HG03457 (cell line): Measurements from ENCODE around the gene ATPAF1.

ENCODE experiments used
- ATAC-seq: cut with Tn5 transposase; IDR thresholded peaks from one replicate; pipeline ENCODE4 v1.9.1; 2021; ENCODE audit warnings: moderate number of reproducible peaks; ENCODE audit not compliant: unreplicated experiment

ATPAF1 gene

GRCh38 chr1:46616277-46617107 is 51.7 kb downstream of the ATPAF1 start, which contains the start of gene MOB3C:
Gene MOB3C (minus strand): TSS chr1:46616811. CDS start chr1:46613321, 3,490 bp downstream.
- ATAC-seq = no peak

DNA sequence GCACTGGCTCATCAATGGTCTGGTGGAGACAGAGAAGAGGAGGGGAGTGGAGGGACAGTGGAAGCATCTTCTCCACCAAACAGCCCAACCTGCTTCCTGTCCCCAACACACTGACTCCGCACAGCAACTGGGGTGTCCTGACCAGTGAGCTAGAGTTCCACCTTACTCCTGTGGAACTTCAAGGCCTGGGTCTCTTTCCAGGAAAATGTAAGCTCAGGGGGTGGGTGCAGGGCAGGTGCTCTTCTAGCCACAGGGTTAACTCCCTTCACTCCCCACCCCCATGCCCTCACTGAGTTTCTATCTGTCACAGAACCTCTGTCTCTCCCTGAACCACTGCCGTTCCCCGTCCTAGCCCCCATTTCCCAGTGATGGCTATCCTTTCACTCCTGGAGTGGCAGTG is 52.4 kb downstream of the ATPAF1 start:
- no peak for ATAC-seq

DNA sequence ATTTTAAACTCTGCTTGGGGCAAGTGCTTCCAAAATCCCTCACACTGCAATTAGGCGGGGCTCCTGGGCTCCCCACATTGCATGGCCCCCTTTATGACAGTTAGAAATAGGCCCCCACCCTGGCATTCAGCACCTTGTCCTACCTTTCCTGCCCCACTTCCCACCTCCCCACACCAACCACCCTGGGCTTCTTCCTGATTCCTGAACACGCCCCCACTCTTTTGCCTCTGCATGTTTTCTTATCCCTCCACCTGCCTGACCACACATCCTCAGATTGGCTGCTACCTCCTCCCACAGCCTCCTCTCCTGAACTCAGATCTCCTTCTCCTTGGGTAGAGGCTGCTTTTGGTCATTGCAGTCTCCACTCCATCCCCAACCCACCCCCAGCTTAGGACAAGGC is 53.1 kb downstream of the ATPAF1 start:
- no peak for ATAC-seq

- ATAC-seq = no peak
Measured at GRCh38 chr1:46614604-46614984, 53.6 kb downstream of the ATPAF1 start.

GRCh38 chr1:46613661-46614603 is 54.2 kb downstream of the ATPAF1 start:
- ATAC-seq = no peak

DNA sequence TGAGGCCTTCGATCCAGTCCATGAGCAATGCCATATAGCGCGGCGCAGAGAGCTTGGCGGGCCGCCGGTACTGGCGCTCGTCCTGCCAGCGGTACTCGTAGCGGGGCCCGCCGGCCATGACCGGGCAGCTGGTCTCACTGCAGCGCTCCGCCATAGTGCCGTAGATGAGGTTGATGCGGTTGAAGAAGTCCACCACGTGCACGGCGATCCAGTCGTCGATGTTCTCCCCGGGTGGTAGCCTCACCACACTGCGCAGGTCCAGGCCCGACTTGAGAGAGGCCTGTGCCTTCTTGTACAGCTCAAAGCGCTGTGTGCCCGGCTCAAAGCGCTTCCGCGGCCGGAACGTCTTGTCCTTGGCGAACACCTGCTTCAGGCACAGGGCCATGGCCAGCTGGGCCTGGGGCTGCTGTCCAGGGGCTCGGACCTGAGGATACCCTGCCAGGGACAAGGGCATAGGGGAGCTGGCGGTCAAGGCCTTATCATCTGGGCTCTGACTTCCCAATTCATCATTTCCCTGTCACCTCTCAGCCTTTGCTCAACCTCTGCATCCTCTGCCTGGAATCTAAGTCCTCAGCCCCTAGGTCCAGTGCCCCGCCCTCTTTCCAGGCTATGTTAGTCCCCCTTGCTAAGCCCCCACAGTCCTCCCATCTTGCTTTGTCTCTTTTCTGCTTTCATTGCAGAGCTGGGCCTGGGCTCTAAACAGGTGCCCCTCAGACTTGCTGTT is 55.1 kb downstream of the ATPAF1 start:
- no peak for ATAC-seq

DNA sequence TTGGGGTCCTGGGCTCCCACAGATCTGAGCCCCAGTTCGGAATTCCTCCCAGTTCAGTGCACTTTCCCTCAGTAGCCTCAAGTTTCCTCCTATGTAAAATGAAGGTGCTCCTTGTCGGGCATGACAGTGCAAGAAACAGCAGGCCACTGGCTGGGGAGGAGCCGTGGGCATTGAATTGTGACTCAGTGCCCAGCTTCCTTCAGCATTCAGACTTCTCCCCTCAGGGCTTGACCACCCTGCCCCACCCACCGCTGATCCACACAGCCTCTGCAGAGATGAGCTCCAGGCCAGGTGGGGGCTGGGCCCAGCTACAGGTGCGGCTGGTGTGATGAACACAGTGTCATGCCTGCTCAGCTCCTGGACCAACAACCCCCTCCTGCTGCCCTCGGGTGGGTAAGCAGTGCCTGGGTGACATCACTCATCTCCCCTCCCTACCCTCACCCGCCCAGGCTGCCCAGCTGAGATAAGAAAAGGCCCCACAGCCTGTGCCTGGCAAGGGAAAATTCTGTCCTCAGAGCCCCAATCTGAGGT is 56.4 kb downstream of the ATPAF1 start:
- ATAC-seq = no peak

GRCh38 chr1:46607345-46608130 is 60.6 kb downstream of the ATPAF1 start:
- ATAC-seq = no peak

GRCh38 chr1:46606255-46606965 is 61.8 kb downstream of the ATPAF1 start:
- ATAC-seq = no peak

DNA sequence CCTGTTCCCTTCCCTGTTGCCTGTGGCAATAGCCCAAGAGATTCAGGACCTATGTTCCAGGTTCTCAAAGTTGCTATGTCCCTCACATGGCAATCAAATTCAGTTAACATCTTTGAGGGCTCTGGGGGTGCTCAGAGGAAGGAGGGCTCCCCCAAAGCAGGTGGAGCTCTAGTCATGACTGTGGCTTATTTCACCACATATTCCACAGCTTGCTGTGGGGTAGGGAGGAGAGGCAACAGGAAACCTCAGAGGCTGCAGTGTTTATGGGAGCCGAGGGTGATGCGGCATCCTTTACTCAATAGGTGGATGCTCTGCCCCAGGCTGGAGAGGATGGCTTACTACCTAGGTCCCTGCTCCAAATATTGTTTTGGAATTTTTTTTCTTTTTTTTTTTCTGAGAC is 62.9 kb downstream of the ATPAF1 start:
- no peak for ATAC-seq

DNA sequence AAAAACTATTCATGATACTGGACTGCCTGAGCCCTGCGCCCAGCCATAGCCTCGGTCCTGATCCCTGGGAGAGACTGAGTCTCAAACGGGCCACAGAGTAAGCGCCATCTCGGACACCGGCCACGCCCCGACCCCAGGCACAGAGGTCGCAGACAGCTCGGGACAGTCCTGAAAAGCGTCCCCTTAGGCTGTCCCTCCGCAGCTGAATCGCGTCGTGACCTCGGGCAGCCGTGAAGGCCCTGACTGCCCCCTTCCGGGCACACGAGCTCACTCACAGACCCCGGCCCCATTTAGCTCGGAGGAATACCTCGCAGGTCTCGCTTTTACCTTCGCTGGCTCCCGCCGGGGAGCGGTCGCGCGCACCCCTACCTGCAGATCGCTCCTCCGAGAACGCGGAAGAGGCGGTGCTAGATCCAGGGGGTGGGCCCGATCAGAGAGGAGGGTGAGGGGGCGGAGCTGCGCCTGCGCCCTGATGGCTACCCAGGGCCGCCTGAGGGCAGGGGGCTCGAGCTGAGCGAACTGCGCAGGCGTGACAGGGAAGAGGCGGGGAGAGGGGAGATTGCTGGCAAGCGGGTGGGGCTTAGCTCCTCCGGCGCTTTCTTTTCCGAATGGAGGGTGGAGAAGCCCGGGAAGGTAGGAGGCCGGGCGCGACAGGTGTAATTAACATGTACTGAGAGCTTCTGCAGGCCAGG is 64.2 kb downstream of the ATPAF1 start, which contains the start of gene MKNK1:
MKNK1 (minus strand) TSS at position 411 of the 692 bp plus-strand sequence. CDS start 20,941 bp downstream, outside the sequence.
- ATAC-seq = peak; percentile 84

DNA sequence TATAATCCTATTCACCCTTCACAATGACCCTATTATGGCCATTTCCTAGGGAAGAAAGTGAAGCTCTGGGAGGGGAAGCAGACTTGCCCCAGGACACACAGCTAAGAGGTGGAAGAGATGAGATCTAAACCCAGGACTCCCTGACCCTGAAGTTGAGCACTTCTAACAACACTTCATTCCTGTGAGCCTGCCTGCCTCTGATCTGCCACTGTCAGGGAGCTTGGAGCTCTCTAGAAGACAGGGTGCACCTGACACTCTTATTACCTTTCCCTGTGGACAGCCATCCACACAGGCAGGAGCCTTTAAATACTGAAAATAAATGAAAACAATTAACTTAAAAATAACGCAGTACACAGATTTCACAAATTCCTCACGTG is 64.7 kb downstream of the ATPAF1 start:
- no peak for ATAC-seq

GRCh38 chr1:46601257-46602007 is 66.7 kb downstream of the ATPAF1 start:
- no peak for ATAC-seq

DNA sequence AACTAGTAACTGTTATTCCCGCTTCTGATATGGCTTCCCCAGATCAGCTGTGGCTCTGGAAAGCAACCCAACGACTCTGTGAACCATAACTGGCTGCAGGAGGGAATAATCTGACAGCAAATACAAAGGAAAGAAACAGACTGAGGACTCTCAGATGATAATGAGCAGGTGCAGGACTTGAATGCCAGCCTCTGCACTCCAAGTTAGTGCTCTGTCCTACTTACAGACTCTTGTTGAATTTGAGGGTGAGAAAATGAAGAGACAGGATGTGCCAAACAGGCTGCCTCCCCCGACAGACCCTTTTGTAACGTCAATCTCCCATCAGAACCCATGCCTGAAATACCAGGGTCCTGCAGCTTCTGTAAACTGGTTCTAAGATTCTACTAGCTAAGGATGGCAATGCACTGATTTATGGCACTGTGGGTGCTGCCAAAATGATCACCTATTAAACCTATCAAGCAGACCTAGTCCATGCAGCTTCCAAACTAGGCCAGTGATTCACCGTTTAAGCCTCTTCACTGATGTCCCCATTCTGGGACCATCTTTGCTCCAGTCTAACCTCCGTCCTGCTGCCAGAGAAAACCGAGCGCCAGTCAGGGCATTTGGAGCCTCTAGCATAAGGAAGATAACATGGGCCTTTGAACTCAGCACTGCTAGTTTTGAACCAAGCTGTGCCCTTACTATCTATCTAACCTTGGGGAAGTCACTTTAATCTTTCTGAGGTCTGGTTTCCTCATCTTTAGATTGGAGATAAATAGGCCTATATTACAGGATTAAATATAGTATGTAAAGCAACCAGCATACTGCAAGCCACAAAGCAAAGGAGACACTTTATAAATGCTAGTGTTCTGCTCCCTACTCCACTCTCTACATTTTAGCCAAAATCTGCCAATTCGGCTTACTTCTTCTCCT is 68.8 kb downstream of the ATPAF1 start:
- ATAC-seq = no peak

GRCh38 chr1:46596846-46597245 is 71.3 kb downstream of the ATPAF1 start:
- no peak for ATAC-seq

GRCh38 chr1:46596036-46596435 is 72.1 kb downstream of the ATPAF1 start:
- no peak for ATAC-seq

GRCh38 chr1:46595127-46595526 is 73.0 kb downstream of the ATPAF1 start:
- no peak for ATAC-seq
